KMS-11 (cell line): ENCODE results near the gene WRNIP1.

Source experiments
- H2AFZ ChIP-seq: fragments of 200-600 bp; sonication (generic); 2 replicates; pipeline ENCODE4 v1.6.1; 2016; ENCODE audit warnings: antibody characterized with exemption, mixed run types, low read depth
- H3K27ac ChIP-seq: fragments of 200-600 bp; sonication (generic); 2 replicates; pipeline ENCODE4 v1.6.1; 2016; ENCODE audit warnings: mild to moderate bottlenecking, mixed run types
- H3K27me3 ChIP-seq: fragments of 200-600 bp; sonication (generic); 2 replicates; pipeline ENCODE4 v1.6.1; 2017; ENCODE audit warnings: mild to moderate bottlenecking, low read depth, mixed run types, moderate library complexity; ENCODE audit not compliant: insufficient read depth
- H3K36me3 ChIP-seq: fragments of 200-600 bp; sonication (generic); 2 replicates; pipeline ENCODE4 v1.6.1; 2017; ENCODE audit warnings: mild to moderate bottlenecking, mixed run types; ENCODE audit not compliant: insufficient read depth
- H3K4me1 ChIP-seq: fragments of 200-600 bp; sonication (generic); 2 replicates; pipeline ENCODE4 v1.6.1; 2016; ENCODE audit warnings: mild to moderate bottlenecking, low read depth, mixed run types; ENCODE audit not compliant: poor library complexity, severe bottlenecking
- H3K4me2 ChIP-seq: fragments of 200-600 bp; sonication (generic); 2 replicates; pipeline ENCODE4 v1.7.0; 2016; ENCODE audit warnings: mild to moderate bottlenecking, mixed run types
- H3K4me3 ChIP-seq: fragments of 200-600 bp; sonication (generic); IDR thresholded peaks from 2 replicates; pipeline ENCODE4 v1.6.1; 2017; ENCODE audit warnings: low read depth, low read length, mixed read lengths; ENCODE audit not compliant: insufficient read depth
- H3K79me2 ChIP-seq: fragments of 200-600 bp; sonication (generic); 2 replicates; pipeline ENCODE4 v1.6.1; 2016; ENCODE audit warnings: low read depth, mixed run types; ENCODE audit not compliant: insufficient read depth
- H3K9ac ChIP-seq: fragments of 200-600 bp; sonication (generic); 2 replicates; pipeline ENCODE4 v1.6.1; 2016; ENCODE audit warnings: mild to moderate bottlenecking, mixed run types
- H4K20me1 ChIP-seq: fragments of 200-600 bp; sonication (generic); 2 replicates; pipeline ENCODE4 v1.6.1; 2016; ENCODE audit warnings: mild to moderate bottlenecking, mixed run types; ENCODE audit not compliant: insufficient read depth
- TF ChIP-seq, protein P1 (sequence below): fragments of 200-600 bp; sonication (generic); conservative IDR thresholded peaks from 2 replicates; pipeline ENCODE4 v1.6.1; 2017; ENCODE audit warnings: low read depth, mild to moderate bottlenecking, antibody characterized with exemption, low read length, moderate library complexity, mixed read lengths

Gene WRNIP1

GRCh38 chr6:2783188-2783963, 18.2 kb downstream of the WRNIP1 start:
- H3K36me3 ChIP-seq: no peaks in the 10 kb centered on the region
- no peak overlapping the region for H3K4me3 ChIP-seq
- no peaks in the 10 kb centered on the region for H3K79me2 ChIP-seq
- no peak overlapping the region for H3K9ac ChIP-seq
- TF ChIP-seq, protein P1, sequence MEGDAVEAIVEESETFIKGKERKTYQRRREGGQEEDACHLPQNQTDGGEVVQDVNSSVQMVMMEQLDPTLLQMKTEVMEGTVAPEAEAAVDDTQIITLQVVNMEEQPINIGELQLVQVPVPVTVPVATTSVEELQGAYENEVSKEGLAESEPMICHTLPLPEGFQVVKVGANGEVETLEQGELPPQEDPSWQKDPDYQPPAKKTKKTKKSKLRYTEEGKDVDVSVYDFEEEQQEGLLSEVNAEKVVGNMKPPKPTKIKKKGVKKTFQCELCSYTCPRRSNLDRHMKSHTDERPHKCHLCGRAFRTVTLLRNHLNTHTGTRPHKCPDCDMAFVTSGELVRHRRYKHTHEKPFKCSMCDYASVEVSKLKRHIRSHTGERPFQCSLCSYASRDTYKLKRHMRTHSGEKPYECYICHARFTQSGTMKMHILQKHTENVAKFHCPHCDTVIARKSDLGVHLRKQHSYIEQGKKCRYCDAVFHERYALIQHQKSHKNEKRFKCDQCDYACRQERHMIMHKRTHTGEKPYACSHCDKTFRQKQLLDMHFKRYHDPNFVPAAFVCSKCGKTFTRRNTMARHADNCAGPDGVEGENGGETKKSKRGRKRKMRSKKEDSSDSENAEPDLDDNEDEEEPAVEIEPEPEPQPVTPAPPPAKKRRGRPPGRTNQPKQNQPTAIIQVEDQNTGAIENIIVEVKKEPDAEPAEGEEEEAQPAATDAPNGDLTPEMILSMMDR: no peak
- H3K4me2 ChIP-seq: no peak overlapping the region
- H4K20me1 ChIP-seq: no peaks in the 10 kb centered on the region; the same call in 1 of the 2 replicates
- H3K4me1 ChIP-seq: no peaks in the 10 kb centered on the region
- H3K27ac ChIP-seq: no peak overlapping the region
- H3K27me3 ChIP-seq: no peaks in the 10 kb centered on the region
- H2AFZ ChIP-seq: no peak overlapping the region

- TF ChIP-seq, protein P1: no peak
- H3K4me3 ChIP-seq: no peak overlapping the region
- no peaks in the 10 kb centered on the region for H3K36me3 ChIP-seq
- no peak overlapping the region for H3K27ac ChIP-seq
- H3K4me1 ChIP-seq: no peaks in the 10 kb centered on the region
- H3K4me2 ChIP-seq: no peak overlapping the region
- no peak overlapping the region for H3K9ac ChIP-seq
- H2AFZ ChIP-seq: no peak overlapping the region
- H4K20me1 ChIP-seq: no peaks in the 10 kb centered on the region; the same call in 1 of the 2 replicates
- no peaks in the 10 kb centered on the region for H3K27me3 ChIP-seq
- no peaks in the 10 kb centered on the region for H3K79me2 ChIP-seq
Observed at GRCh38 chr6:2784061-2784460, 18.9 kb downstream of the WRNIP1 start.

GRCh38 chr6:2784930-2785329, 19.7 kb downstream of the WRNIP1 start:
- Histone ChIP-seq H3K4me2 (no peak overlapping the region), H3K79me2 (no peaks in the 10 kb centered on the region), H3K9ac (no peak overlapping the region), H3K4me1 (no peaks in the 10 kb centered on the region), H3K36me3 (no peaks in the 10 kb centered on the region), H3K27ac (no peak overlapping the region), H2AFZ (no peak overlapping the region), H3K4me3 (no peak overlapping the region), H3K27me3 (no peaks in the 10 kb centered on the region), H4K20me1 (no peaks in the 10 kb centered on the region; the same call in 1 of the 2 replicates)
- TF ChIP-seq, protein P1: no peak

GRCh38 chr6:2786269-2786668, 21.1 kb downstream of the WRNIP1 start:
- TF ChIP-seq, protein P1: no peak
- no peak overlapping the region for H3K27ac ChIP-seq
- no peak overlapping the region for H3K9ac ChIP-seq
- H3K4me3 ChIP-seq: no peak overlapping the region
- H2AFZ ChIP-seq: no peak overlapping the region
- H3K4me2 ChIP-seq: no peak overlapping the region
- H3K36me3 ChIP-seq: no peaks in the 10 kb centered on the region
- no peaks in the 10 kb centered on the region for H3K79me2 ChIP-seq
- no peaks in the 10 kb centered on the region for H3K4me1 ChIP-seq
- no peaks in the 10 kb centered on the region; the same call in 1 of the 2 replicates for H4K20me1 ChIP-seq
- no peaks in the 10 kb centered on the region for H3K27me3 ChIP-seq
